K562 (cell line): Measurements from ENCODE around the gene PHTF1. TPM values are rescaled to one million over a fixed set of nuclear protein-coding genes. Genes with fewer than 3 reads are reported as not detected.

ENCODE experiments used
- ATAC-seq: fragments of 200-7000 bp; cut with Tn5 transposase; 3 replicates; pipeline ENCODE4 v1.9.1; 2020; ENCODE audit warnings: moderate library complexity
- BruUV-seq: library from RNA; stranded (reverse); fragments of 400-500 nt; replicated peaks from 2 replicates; lab custom pipeline; 2021; lab: Mats Ljungman, UMichigan
- CTCF ChIA-PET: fragments of 300-600 bp; formaldehyde crosslinking; extraction: SDS; loops from one replicate; lab custom pipeline; 2021; ENCODE audit warnings: low intra/inter-chr PET ratio; lab: Yijun Ruan, JAX
- POLR2A ChIA-PET: fragments of 300-600, 350-650 bp; sonication (Branson Sonifier 250); formaldehyde crosslinking; extraction: SDS; loops from one replicate; lab custom pipeline; 2021; ENCODE audit warnings: antibody characterized with exemption, inconsistent platforms; lab: Yijun Ruan, JAX
- DNase-seq, 4 experiments: peaks; one replicate each; pipeline versions ENCODE4 v3.0.0 to v3.0.0-alpha.2; 2011 to 2018; ENCODE audit warnings: low spot score in 3 of 4, mixed read lengths in 3 of 4; ENCODE audit errors: extremely low read depth in 1 of 4
- FAIRE-seq: peaks from 2 replicates; lab custom pipeline; 2011; peaks lifted over from hg19 to GRCh38; lab: Jason Lieb, UNC
- H2AFZ ChIP-seq: 2 replicates; pipeline ENCODE4 v1.6.0; 2011; ENCODE audit warnings: low read depth, low read length, control low read depth, inconsistent platforms
- H3K27ac ChIP-seq: fragments of 200-600 bp; 3 replicates; pipeline ENCODE4 v1.8.0; 2011; ENCODE audit warnings: low read depth, mild to moderate bottlenecking, control low read depth, inconsistent platforms, low read length, moderate library complexity, mixed read lengths; ENCODE audit errors: extremely low read depth
- H3K27me3 ChIP-seq, 2 experiments: fragments of 300-600 bp in 1 of 2; 2 replicates in 1 of 2; 3 replicates in 1 of 2; pipeline versions ENCODE4 v1.6.0 to v1.8.0; 2011; ENCODE audit warnings: inconsistent platforms in 2 of 2, low read length in 2 of 2, mild to moderate bottlenecking in 1 of 2, mixed read lengths in 1 of 2, moderate library complexity in 1 of 2; ENCODE audit not compliant: control insufficient read depth in 2 of 2, insufficient read depth in 2 of 2
- H3K36me3 ChIP-seq: fragments of 300-600 bp; 3 replicates; pipeline ENCODE4 v1.8.0; 2011; ENCODE audit warnings: mild to moderate bottlenecking, low read length, inconsistent platforms; ENCODE audit not compliant: control insufficient read depth, insufficient read depth
- H3K4me1 ChIP-seq, 2 experiments: fragments of 200-600 bp in 1 of 2; replicated peaks in 1 of 2; 2 replicates in 1 of 2; 3 replicates in 1 of 2; pipeline versions ENCODE4 v1.5.1 to v1.8.0; 2011; ENCODE audit warnings: inconsistent platforms in 2 of 2, low read length in 2 of 2, mild to moderate bottlenecking in 1 of 2, mixed read lengths in 1 of 2, moderate library complexity in 1 of 2; ENCODE audit not compliant: control insufficient read depth in 2 of 2, insufficient read depth in 2 of 2
- H3K4me2 ChIP-seq: 2 replicates; pipeline ENCODE4 v1.6.1; 2011; ENCODE audit warnings: low read length, control low read depth, inconsistent platforms, mixed read lengths; ENCODE audit not compliant: insufficient read depth
- H3K4me3 ChIP-seq: fragments of 200-600 bp; sonication (generic), shearing (Covaris generic); 2 replicates; pipeline ENCODE4 v1.5.1; 2016; ENCODE audit warnings: control low read depth, inconsistent platforms
- H3K79me2 ChIP-seq: fragments of 200-600 bp; 3 replicates; pipeline ENCODE4 v1.8.0; 2011; ENCODE audit warnings: low read length, inconsistent platforms; ENCODE audit not compliant: control insufficient read depth, insufficient read depth
- H3K9ac ChIP-seq, 2 experiments: 2 replicates each; pipeline versions ENCODE4 v1.6.0 to v1.6.1; 2011; ENCODE audit warnings: low read depth in 2 of 2, low read length in 2 of 2, control low read depth in 1 of 2, inconsistent platforms in 1 of 2, mild to moderate bottlenecking in 1 of 2, mixed read lengths in 1 of 2; ENCODE audit not compliant: insufficient read depth in 1 of 2
- H3K9me1 ChIP-seq: one replicate; pipeline ENCODE4 v1.6.0; 2011; ENCODE audit warnings: inconsistent platforms, mild to moderate bottlenecking, low read length, moderate library complexity; ENCODE audit not compliant: control insufficient read depth, insufficient read depth
- H3K9me3 ChIP-seq: replicated peaks from 2 replicates; pipeline ENCODE4 v1.5.1; 2011; ENCODE audit warnings: low read depth, low read length, inconsistent platforms; ENCODE audit not compliant: control insufficient read depth, insufficient read depth
- H4K20me1 ChIP-seq: replicated peaks from 2 replicates; pipeline ENCODE4 v1.6.1; 2011; ENCODE audit warnings: low read length, inconsistent platforms, mixed read lengths; ENCODE audit not compliant: control insufficient read depth, insufficient read depth
- BRCA1 ChIP-seq, 2 experiments: fragments of 450-650 bp in 1 of 2; sonication (generic) in 1 of 2; formaldehyde crosslinking in 1 of 2; IDR thresholded peaks; 2 replicates each; pipeline versions ENCODE4 v1.5.0 to v1.6.1; 2017 to 2020; ENCODE audit warnings: mild to moderate bottlenecking in 1 of 2, missing genetic modification reagents in 1 of 2
- RFX5 ChIP-seq: IDR thresholded peaks from 2 replicates; pipeline ENCODE4 v1.6.1; 2011; ENCODE audit warnings: low read depth, mild to moderate bottlenecking, improper control_type of control experiment, low read length
- ZEB2 ChIP-seq: fragments of 450-650 bp; IDR thresholded peaks from 2 replicates; pipeline ENCODE4 v1.6.1; 2016
- ZNF274 ChIP-seq: IDR thresholded peaks from 2 replicates; pipeline ENCODE4 v1.6.1; 2011; ENCODE audit warnings: low read depth, mild to moderate bottlenecking, low read length, moderate library complexity, borderline replicate concordance
- in situ Hi-C: fragments of 300-500 bp; cut with MboI; formaldehyde crosslinking; loops from 4 replicates; pipeline ENCODE4 v1.15.0; 2018; ENCODE audit warnings: inconsistent platforms, mixed read lengths
- intact Hi-C: fragments of 100-400 bp; cut with micrococcal nuclease; formaldehyde crosslinking; loops from 2 replicates; pipeline ENCODE4 v1.14.2; 2022
- polyA plus RNA-seq, 8 experiments: library from polyadenylated mRNA; depleted of rRNA in 4 of 8; stranded (reverse) in 5 of 8; unstranded in 3 of 8; fragments of >200 nt; fragmentation: Nextera tagmentation in 2 of 8; fragmentation: Illumina TruSeq in 1 of 8; extraction: Ambion mirVana in 2 of 8; extraction: Trizol in 1 of 8; gene quantifications; 2 replicates each; pipeline versions ENCODE4 v1.2.1 to v1.2.3, GENCODE V29; 2011 to 2014; ENCODE audit warnings: inconsistent platforms in 1 of 8, missing spikeins in 1 of 8
- total RNA-seq, 7 experiments: library from RNA; depleted of rRNA in 6 of 7; stranded (reverse); fragments of >200 nt in 6 of 7; fragmentation: Illumina TruSeq in 2 of 7; extraction: Trizol in 2 of 7; gene quantifications; 2 replicates each; pipeline versions ENCODE4 v1.2.1 to v1.2.3, GENCODE V29; 2011 to 2021; ENCODE audit warnings: low replicate concordance in 1 of 7
- TF ChIP-seq, protein P1 (sequence below): fragments of 200-600 bp; sonication (generic); IDR thresholded peaks from one replicate; pipeline ENCODE4 v1.6.1; 2012; ENCODE audit warnings: mild to moderate bottlenecking, low read depth, low read length, inconsistent platforms
- TF ChIP-seq, protein P2 (sequence below), 3 experiments: fragments of 200-800 bp in 1 of 3; sonication (Bioruptor generic) in 1 of 3; sonication (generic) in 1 of 3; formaldehyde crosslinking in 1 of 3; IDR thresholded peaks; 2 replicates each; pipeline versions ENCODE4 v1.6.1 to v1.8.0; 2016 to 2022; ENCODE audit warnings: mild to moderate bottlenecking in 2 of 3, missing compliant biosample characterization in 2 of 3, missing genetic modification characterization in 2 of 3, missing genetic modification reagents in 1 of 3

PHTF1 gene
- total and polyA plus RNA-seq, 9 of the 15 experiments (the other 6 are each of a cell fraction or from before 2014, with no cell fraction given): 8.4 to 36.2 (median 23.0) TPM

DNA sequence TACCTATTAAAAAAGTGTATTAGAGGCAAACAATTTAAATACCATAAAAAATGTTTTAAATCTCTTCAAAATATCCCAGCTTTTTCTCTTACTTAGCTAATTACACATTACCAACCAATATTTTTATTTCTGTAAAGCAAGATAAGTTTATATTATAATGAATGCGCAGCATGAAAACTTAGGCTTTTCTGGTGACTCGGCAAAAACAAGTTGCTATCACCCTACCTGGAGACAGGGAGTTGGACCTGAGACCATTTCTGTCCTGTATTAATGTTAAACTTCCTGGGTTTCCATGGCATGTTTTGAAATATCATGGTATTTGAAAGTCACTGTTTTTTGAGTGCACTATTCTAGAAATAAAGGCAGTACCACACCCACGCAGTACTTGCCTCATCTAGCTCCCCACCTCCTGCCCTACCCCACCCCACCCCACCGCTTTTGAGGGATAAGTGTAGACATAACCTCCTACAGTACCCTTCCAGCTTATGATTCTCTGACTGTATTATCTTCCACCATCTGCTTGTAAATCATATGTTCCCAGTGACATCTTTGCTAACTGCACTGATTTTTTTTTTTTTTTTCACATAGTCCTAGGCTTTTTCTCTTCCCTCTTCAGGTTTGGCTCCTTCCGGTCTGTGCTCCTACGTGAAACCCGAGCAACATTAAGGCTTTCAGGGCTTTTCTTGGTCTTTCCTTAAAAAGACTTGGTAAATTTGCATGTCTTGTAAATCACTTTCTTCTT lies 77.5 kb downstream of the PHTF1 start (continued):
- TF ChIP-seq BRCA1 (IDR thresholded peaks at IDR 0.05): no peak
- no peak for TF ChIP-seq BRCA1 (CRISPR knock-in tag; IDR thresholded peaks at IDR 0.05)
- TF ChIP-seq ZNF274: no peak
- no peak for TF ChIP-seq ZEB2
- TF ChIP-seq RFX5: no peak

- ChIA-PET CTCF (interaction anchor here (0.6 to 2.9 kb wide), 5 partner anchors 537 to 962 kb away, joined by 3 to 25 read pairs (median 4); partner anchors contain the start of genes LRIG2 and PPM1J), POLR2A (interaction anchor here (0.6 kb wide), 1 partner anchor 535 kb away, joined by 3 read pairs; no protein-coding TSS in a partner anchor)
- no peak for DNase-seq
- no peak overlapping the region for H3K9ac ChIP-seq
- no peak overlapping the region for H3K4me2 ChIP-seq
- H3K4me3 ChIP-seq: no peak overlapping the region
- no peak overlapping the region for H3K27ac ChIP-seq
- ATAC-seq: no peak
- in situ Hi-C loops (loop anchor here (5.0 kb wide), 1 partner anchor 536 kb away; no protein-coding TSS in a partner anchor), intact Hi-C loops (loop anchor here (1.0 to 5.0 kb wide), 7 partner anchors 134 to 961 kb away; partner anchors contain the start of genes LRIG2, MAGI3, PPM1J and RSBN1)
- TF ChIP-seq, protein P1, sequence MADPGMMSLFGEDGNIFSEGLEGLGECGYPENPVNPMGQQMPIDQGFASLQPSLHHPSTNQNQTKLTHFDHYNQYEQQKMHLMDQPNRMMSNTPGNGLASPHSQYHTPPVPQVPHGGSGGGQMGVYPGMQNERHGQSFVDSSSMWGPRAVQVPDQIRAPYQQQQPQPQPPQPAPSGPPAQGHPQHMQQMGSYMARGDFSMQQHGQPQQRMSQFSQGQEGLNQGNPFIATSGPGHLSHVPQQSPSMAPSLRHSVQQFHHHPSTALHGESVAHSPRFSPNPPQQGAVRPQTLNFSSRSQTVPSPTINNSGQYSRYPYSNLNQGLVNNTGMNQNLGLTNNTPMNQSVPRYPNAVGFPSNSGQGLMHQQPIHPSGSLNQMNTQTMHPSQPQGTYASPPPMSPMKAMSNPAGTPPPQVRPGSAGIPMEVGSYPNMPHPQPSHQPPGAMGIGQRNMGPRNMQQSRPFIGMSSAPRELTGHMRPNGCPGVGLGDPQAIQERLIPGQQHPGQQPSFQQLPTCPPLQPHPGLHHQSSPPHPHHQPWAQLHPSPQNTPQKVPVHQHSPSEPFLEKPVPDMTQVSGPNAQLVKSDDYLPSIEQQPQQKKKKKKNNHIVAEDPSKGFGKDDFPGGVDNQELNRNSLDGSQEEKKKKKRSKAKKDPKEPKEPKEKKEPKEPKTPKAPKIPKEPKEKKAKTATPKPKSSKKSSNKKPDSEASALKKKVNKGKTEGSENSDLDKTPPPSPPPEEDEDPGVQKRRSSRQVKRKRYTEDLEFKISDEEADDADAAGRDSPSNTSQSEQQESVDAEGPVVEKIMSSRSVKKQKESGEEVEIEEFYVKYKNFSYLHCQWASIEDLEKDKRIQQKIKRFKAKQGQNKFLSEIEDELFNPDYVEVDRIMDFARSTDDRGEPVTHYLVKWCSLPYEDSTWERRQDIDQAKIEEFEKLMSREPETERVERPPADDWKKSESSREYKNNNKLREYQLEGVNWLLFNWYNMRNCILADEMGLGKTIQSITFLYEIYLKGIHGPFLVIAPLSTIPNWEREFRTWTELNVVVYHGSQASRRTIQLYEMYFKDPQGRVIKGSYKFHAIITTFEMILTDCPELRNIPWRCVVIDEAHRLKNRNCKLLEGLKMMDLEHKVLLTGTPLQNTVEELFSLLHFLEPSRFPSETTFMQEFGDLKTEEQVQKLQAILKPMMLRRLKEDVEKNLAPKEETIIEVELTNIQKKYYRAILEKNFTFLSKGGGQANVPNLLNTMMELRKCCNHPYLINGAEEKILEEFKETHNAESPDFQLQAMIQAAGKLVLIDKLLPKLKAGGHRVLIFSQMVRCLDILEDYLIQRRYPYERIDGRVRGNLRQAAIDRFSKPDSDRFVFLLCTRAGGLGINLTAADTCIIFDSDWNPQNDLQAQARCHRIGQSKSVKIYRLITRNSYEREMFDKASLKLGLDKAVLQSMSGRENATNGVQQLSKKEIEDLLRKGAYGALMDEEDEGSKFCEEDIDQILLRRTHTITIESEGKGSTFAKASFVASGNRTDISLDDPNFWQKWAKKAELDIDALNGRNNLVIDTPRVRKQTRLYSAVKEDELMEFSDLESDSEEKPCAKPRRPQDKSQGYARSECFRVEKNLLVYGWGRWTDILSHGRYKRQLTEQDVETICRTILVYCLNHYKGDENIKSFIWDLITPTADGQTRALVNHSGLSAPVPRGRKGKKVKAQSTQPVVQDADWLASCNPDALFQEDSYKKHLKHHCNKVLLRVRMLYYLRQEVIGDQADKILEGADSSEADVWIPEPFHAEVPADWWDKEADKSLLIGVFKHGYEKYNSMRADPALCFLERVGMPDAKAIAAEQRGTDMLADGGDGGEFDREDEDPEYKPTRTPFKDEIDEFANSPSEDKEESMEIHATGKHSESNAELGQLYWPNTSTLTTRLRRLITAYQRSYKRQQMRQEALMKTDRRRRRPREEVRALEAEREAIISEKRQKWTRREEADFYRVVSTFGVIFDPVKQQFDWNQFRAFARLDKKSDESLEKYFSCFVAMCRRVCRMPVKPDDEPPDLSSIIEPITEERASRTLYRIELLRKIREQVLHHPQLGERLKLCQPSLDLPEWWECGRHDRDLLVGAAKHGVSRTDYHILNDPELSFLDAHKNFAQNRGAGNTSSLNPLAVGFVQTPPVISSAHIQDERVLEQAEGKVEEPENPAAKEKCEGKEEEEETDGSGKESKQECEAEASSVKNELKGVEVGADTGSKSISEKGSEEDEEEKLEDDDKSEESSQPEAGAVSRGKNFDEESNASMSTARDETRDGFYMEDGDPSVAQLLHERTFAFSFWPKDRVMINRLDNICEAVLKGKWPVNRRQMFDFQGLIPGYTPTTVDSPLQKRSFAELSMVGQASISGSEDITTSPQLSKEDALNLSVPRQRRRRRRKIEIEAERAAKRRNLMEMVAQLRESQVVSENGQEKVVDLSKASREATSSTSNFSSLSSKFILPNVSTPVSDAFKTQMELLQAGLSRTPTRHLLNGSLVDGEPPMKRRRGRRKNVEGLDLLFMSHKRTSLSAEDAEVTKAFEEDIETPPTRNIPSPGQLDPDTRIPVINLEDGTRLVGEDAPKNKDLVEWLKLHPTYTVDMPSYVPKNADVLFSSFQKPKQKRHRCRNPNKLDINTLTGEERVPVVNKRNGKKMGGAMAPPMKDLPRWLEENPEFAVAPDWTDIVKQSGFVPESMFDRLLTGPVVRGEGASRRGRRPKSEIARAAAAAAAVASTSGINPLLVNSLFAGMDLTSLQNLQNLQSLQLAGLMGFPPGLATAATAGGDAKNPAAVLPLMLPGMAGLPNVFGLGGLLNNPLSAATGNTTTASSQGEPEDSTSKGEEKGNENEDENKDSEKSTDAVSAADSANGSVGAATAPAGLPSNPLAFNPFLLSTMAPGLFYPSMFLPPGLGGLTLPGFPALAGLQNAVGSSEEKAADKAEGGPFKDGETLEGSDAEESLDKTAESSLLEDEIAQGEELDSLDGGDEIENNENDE: no peak
- TF ChIP-seq, protein P2, sequence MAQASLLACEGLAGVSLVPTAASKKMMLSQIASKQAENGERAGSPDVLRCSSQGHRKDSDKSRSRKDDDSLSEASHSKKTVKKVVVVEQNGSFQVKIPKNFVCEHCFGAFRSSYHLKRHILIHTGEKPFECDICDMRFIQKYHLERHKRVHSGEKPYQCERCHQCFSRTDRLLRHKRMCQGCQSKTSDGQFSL (CRISPR knock-in tag; IDR thresholded peaks at IDR 0.05): no peak
- TF ChIP-seq, protein P2 (tag; IDR thresholded peaks at IDR 0.05): 0 out of 4 replicates have a peak, but pooled peaks of 1 of the 2 experiments have one; percentile 23
- no peaks in the 10 kb centered on the region for H3K79me2 ChIP-seq
- H2AFZ ChIP-seq: no peak overlapping the region
- no peaks in the 10 kb centered on the region for H3K9me1 ChIP-seq
- H3K9me3 ChIP-seq: no peaks in the 10 kb centered on the region
- no peaks in the 10 kb centered on the region for H3K27me3 ChIP-seq
- no peaks in the 10 kb centered on the region for H3K36me3 ChIP-seq
- FAIRE-seq: no peak
- BruUV-seq: no TSS peak
- peaks cover 0 to 32% of the 10 kb centered on the region in 2 experiments; a peak in 4 of 5 replicates for H3K4me1 ChIP-seq
- no peaks in the 10 kb centered on the region for H4K20me1 ChIP-seq
These were observed 81.2 kb downstream of the PHTF1 start for GRCh38 chr1:113678159-113678469.
